SK-N-SH treated with all-trans-retinoic acid at 6 μM for 48 hours (cell line): ENCODE results near the gene AGTRAP.

ENCODE experiments used
- ARNTL ChIP-seq: fragments of 450-650 bp; formaldehyde crosslinking; IDR thresholded peaks from 2 replicates; pipeline ENCODE4 v1.5.0; 2020; ENCODE audit warnings: low read depth, mild to moderate bottlenecking, moderate library complexity, borderline replicate concordance
- CSDC2 ChIP-seq: fragments of 250-450 bp; sonication (Bioruptor Pico); IDR thresholded peaks from 2 replicates; pipeline ENCODE4 v1.5.0; 2020; ENCODE audit warnings: mild to moderate bottlenecking, moderate library complexity
- GLIS3 ChIP-seq: fragments of 250-450 bp; sonication (Bioruptor Pico); IDR thresholded peaks from 2 replicates; pipeline ENCODE4 v1.5.0; 2020; ENCODE audit warnings: mild to moderate bottlenecking, moderate library complexity
- OSR1 ChIP-seq: fragments of 250-450 bp; sonication (Bioruptor Pico); IDR thresholded peaks from 2 replicates; pipeline ENCODE4 v1.8.0; 2022; ENCODE audit warnings: moderate library complexity, mild to moderate bottlenecking, inconsistent platforms
- PATZ1 ChIP-seq: fragments of 250-450 bp; sonication (Bioruptor Pico); IDR thresholded peaks from 2 replicates; pipeline ENCODE4 v1.8.0; 2020; ENCODE audit warnings: mild to moderate bottlenecking, moderate library complexity, borderline replicate concordance
- POU6F1 ChIP-seq: fragments of 250-450 bp; sonication (Bioruptor Pico); IDR thresholded peaks from 2 replicates; pipeline ENCODE4 v1.8.0; 2021; ENCODE audit warnings: low read depth, mild to moderate bottlenecking, moderate library complexity, borderline replicate concordance
- RARB ChIP-seq: fragments of 250-450 bp; sonication (Bioruptor Pico); IDR thresholded peaks from 2 replicates; pipeline ENCODE4 v1.8.0; 2021; ENCODE audit warnings: mild to moderate bottlenecking, moderate library complexity
- TCF4 ChIP-seq: fragments of 250-450 bp; sonication (Bioruptor Pico); IDR thresholded peaks from 2 replicates; pipeline ENCODE4 v1.8.0; 2021; ENCODE audit warnings: mild to moderate bottlenecking, moderate library complexity, borderline replicate concordance
- ZNF565 ChIP-seq: fragments of 450-650 bp; formaldehyde crosslinking; conservative IDR thresholded peaks from 2 replicates; pipeline ENCODE4 v1.5.0; 2020; ENCODE audit warnings: low read depth, mild to moderate bottlenecking, moderate library complexity

GRCh38 chr1:11770011-11770410 lies 34.1 kb downstream of the AGTRAP start:
- no peak for TF ChIP-seq ZNF565
- TF ChIP-seq PATZ1 = no peak
- TF ChIP-seq RARB (CRISPR knock-in tag) = no peak
- no peak for TF ChIP-seq POU6F1
- TF ChIP-seq ARNTL (CRISPR knock-in tag) = no peak
- no peak for TF ChIP-seq GLIS3
- no peak for TF ChIP-seq TCF4
- no peak for TF ChIP-seq CSDC2 (CRISPR knock-in tag)
- TF ChIP-seq OSR1 (CRISPR knock-in tag) = no peak
